Activated naive CD4-positive, alpha-beta T cell (primary cell): Measurements from ENCODE around the gene HNRNPH3.
"Not testable (repeated sequence)": the region's sequence is repeated elsewhere in the genome, so short reads cannot be mapped to it uniquely, and the experiment has no call there.

Experiments used
- DNase-seq, 4 experiments: peaks; one replicate each; lab custom pipeline; 2025; lab: John Stamatoyannopoulos, UW

HNRNPH3 gene

GRCh38 chr10:68331455-68332258, at the start of gene HNRNPH3:
TSS of gene HNRNPH3 (plus strand) at chr10:68332064. CDS start at chr10:68337222, 5,158 bp downstream.
- peak; percentile 97 to 98 (median 97) for DNase-seq

GRCh38 chr10:68284062-68285001, 47.5 kb upstream of the HNRNPH3 start:
- DNase-seq = no peak

- no peak for DNase-seq
Measured at GRCh38 chr10:68288717-68289116, 43.1 kb upstream of the HNRNPH3 start.

GRCh38 chr10:68290736-68291135, 41.1 kb upstream of the HNRNPH3 start:
- no peak for DNase-seq

- no peak for DNase-seq
Measured at GRCh38 chr10:68296843-68297663, 34.8 kb upstream of the HNRNPH3 start.

- DNase-seq = no peak
Measured at GRCh38 chr10:68301301-68301700, 30.6 kb upstream of the HNRNPH3 start.

- DNase-seq = no peak
Measured at GRCh38 chr10:68301790-68302502, 29.9 kb upstream of the HNRNPH3 start.

- DNase-seq = no peak
Measured at GRCh38 chr10:68302503-68302823, 29.4 kb upstream of the HNRNPH3 start.

GRCh38 chr10:68302871-68303270, 29.0 kb upstream of the HNRNPH3 start:
- DNase-seq = no peak

- DNase-seq = no peak
Measured at GRCh38 chr10:68303849-68304412, 27.9 kb upstream of the HNRNPH3 start.

GRCh38 chr10:68305854-68306253, 26.0 kb upstream of the HNRNPH3 start:
- DNase-seq = no peak

- DNase-seq = no peak
Measured at GRCh38 chr10:68310531-68310930, 21.3 kb upstream of the HNRNPH3 start.

- DNase-seq = not testable (repeated sequence)
Measured at GRCh38 chr10:68314930-68315329, 16.9 kb upstream of the HNRNPH3 start.

- no peak for DNase-seq
Measured at GRCh38 chr10:68315582-68315981, 16.3 kb upstream of the HNRNPH3 start.

GRCh38 chr10:68318331-68319059, 13.4 kb upstream of the HNRNPH3 start:
- no peak for DNase-seq

- DNase-seq = not testable (repeated sequence)
Measured at GRCh38 chr10:68324396-68324795, 7.5 kb upstream of the HNRNPH3 start.

- no peak for DNase-seq
Measured at GRCh38 chr10:68327889-68328786, 3.7 kb upstream of the HNRNPH3 start.

- DNase-seq = no peak
Measured at GRCh38 chr10:68329506-68329861, 2.4 kb upstream of the HNRNPH3 start.

GRCh38 chr10:68330852-68331454, 911 bp upstream of the HNRNPH3 start:
- peak in 1 of 4 experiments; percentile 7 for DNase-seq
